SH-SY5Y (cell line): ENCODE results near the gene ARHGAP15.

ENCODE experiments used
- GATA2 ChIP-seq: IDR thresholded peaks from 2 replicates; pipeline ENCODE4 v1.6.1; 2011; ENCODE audit warnings: mild to moderate bottlenecking, low read depth, low read length
- GATA3 ChIP-seq: IDR thresholded peaks from 2 replicates; pipeline ENCODE4 v1.6.1; 2011; ENCODE audit warnings: low read depth, mild to moderate bottlenecking, low read length, moderate library complexity

GRCh38 chr2:143718745-143719144 lies 589.5 kb downstream of the ARHGAP15 start:
- TF ChIP-seq GATA3, result no peak
- no peak for TF ChIP-seq GATA2
